GM23338 (cell line): ENCODE results near the gene AP1M1. TPM values are rescaled to one million over a fixed set of nuclear protein-coding genes. Genes with fewer than 3 reads are reported as not detected.

Source experiments
- ATAC-seq: fragments of 200-7000 bp; cut with Tn5 transposase; 3 replicates; pipeline ENCODE4 v1.9.1; 2020
- DNase-seq: peaks from one replicate; pipeline ENCODE4 v3.0.0-alpha.2; 2015; ENCODE audit warnings: low spot score
- H2AFZ ChIP-seq: fragments of 200-600 bp; sonication (generic); 2 replicates; pipeline ENCODE4 v1.8.0; 2016; ENCODE audit warnings: antibody characterized with exemption, mild to moderate bottlenecking, moderate library complexity
- H3F3A ChIP-seq: fragments of 200-600 bp; sonication (generic); replicated peaks from 2 replicates; pipeline ENCODE4 v1.8.0; 2017; ENCODE audit warnings: antibody characterized with exemption, mixed run types, low read depth
- H3K27ac ChIP-seq: fragments of 200-600 bp; sonication (generic); 2 replicates; pipeline ENCODE4 v1.6.1; 2016; ENCODE audit warnings: low read depth
- H3K27me3 ChIP-seq: fragments of 200-600 bp; sonication (generic); 2 replicates; pipeline ENCODE4 v1.8.0; 2016; ENCODE audit warnings: mild to moderate bottlenecking, mixed run types, moderate library complexity; ENCODE audit not compliant: insufficient read depth
- H3K36me3 ChIP-seq: fragments of 200-600 bp; sonication (generic); 2 replicates; pipeline ENCODE4 v1.8.0; 2016; ENCODE audit warnings: mild to moderate bottlenecking; ENCODE audit not compliant: insufficient read depth
- H3K4me1 ChIP-seq: fragments of 200-600 bp; sonication (generic); 2 replicates; pipeline ENCODE4 v1.8.0; 2016; ENCODE audit warnings: mild to moderate bottlenecking, moderate library complexity; ENCODE audit not compliant: insufficient read depth
- H3K4me2 ChIP-seq: fragments of 200-600 bp; sonication (generic); 2 replicates; pipeline ENCODE4 v1.7.1; 2017; ENCODE audit warnings: mixed run types
- H3K4me3 ChIP-seq: fragments of 200-600 bp; sonication (generic); 2 replicates; pipeline ENCODE4 v1.6.1; 2016; ENCODE audit warnings: mixed run types
- H3K79me2 ChIP-seq: fragments of 200-600 bp; sonication (generic); replicated peaks from 2 replicates; pipeline ENCODE4 v1.8.0; 2017; ENCODE audit warnings: mild to moderate bottlenecking; ENCODE audit not compliant: insufficient read depth
- H3K9me2 ChIP-seq: fragments of 200-600 bp; sonication (generic); 2 replicates; pipeline ENCODE4 v1.8.0; 2017; ENCODE audit not compliant: insufficient read depth
- H4K20me1 ChIP-seq: fragments of 200-600 bp; sonication (generic); replicated peaks from 2 replicates; pipeline ENCODE4 v1.8.0; 2017; ENCODE audit warnings: mild to moderate bottlenecking; ENCODE audit not compliant: insufficient read depth
- H3K27ac Mint-ChIP-seq: 2 replicates; pipeline ENCODE4 v1.8.0; 2020; ENCODE audit warnings: inconsistent platforms, mild to moderate bottlenecking, moderate library complexity, mixed read lengths
- H3K27me3 Mint-ChIP-seq: 3 replicates; pipeline ENCODE4 v1.8.0; 2022; ENCODE audit warnings: low read depth, mild to moderate bottlenecking, moderate library complexity, mixed read lengths, inconsistent platforms; ENCODE audit not compliant: insufficient read depth, poor library complexity
- H3K36me3 Mint-ChIP-seq: 3 replicates; pipeline ENCODE4 v1.8.0; 2021; ENCODE audit warnings: low read depth, mild to moderate bottlenecking, inconsistent platforms, moderate library complexity, mixed read lengths
- H3K4me1 Mint-ChIP-seq: 3 replicates; pipeline ENCODE4 v1.8.0; 2020; ENCODE audit warnings: mild to moderate bottlenecking, inconsistent platforms, mixed read lengths
- H3K4me3 Mint-ChIP-seq: 3 replicates; pipeline ENCODE4 v1.8.0; 2021; ENCODE audit warnings: moderate library complexity, mild to moderate bottlenecking, inconsistent platforms, mixed read lengths
- H3K9me3 Mint-ChIP-seq: 3 replicates; pipeline ENCODE4 v1.8.0; 2020; ENCODE audit warnings: moderate library complexity, mild to moderate bottlenecking, inconsistent platforms, mixed read lengths
- CREB1 ChIP-seq: fragments of 250-450 bp; sonication (Bioruptor Pico); IDR thresholded peaks from 2 replicates; pipeline ENCODE4 v1.5.0; 2020; ENCODE audit warnings: low read depth, mild to moderate bottlenecking, moderate library complexity
- EZH2 ChIP-seq: fragments of 200-600 bp; sonication (generic); IDR thresholded peaks from one replicate; pipeline ENCODE4 v1.8.0; 2017; ENCODE audit warnings: antibody characterized with exemption, mild to moderate bottlenecking, low read depth; ENCODE audit not compliant: unreplicated experiment
- EZH2phosphoT487 ChIP-seq: fragments of 200-600 bp; sonication (generic); IDR thresholded peaks from one replicate; pipeline ENCODE4 v1.8.1; 2018; ENCODE audit warnings: antibody characterized with exemption; ENCODE audit not compliant: unreplicated experiment
- JUNB ChIP-seq: IDR thresholded peaks from one replicate; pipeline ENCODE4 v1.6.1; 2016; ENCODE audit warnings: antibody characterized with exemption; ENCODE audit not compliant: unreplicated experiment
- NANOG ChIP-seq: IDR thresholded peaks from 2 replicates; pipeline ENCODE4 v1.6.1; 2016; ENCODE audit warnings: antibody characterized with exemption, borderline replicate concordance
- POLR2AphosphoS5 ChIP-seq: IDR thresholded peaks from 2 replicates; pipeline ENCODE4 v1.6.1; 2016; ENCODE audit warnings: antibody characterized with exemption, low read depth
- STAT1 ChIP-seq: IDR thresholded peaks from one replicate; pipeline ENCODE4 v1.6.1; 2016; ENCODE audit warnings: antibody characterized with exemption; ENCODE audit not compliant: unreplicated experiment
- ZNF114 ChIP-seq: fragments of 250-450 bp; sonication (Bioruptor Pico); IDR thresholded peaks from 2 replicates; pipeline ENCODE4 v1.5.0; 2020; ENCODE audit warnings: mild to moderate bottlenecking, moderate library complexity
- polyA plus RNA-seq: library from polyadenylated mRNA; unstranded; fragments of >200 nt; fragmentation: Nextera tagmentation; extraction: Ambion mirVana; gene quantifications from 2 replicates; pipeline ENCODE4 v1.2.1, GENCODE V29; 2016
- total RNA-seq: library from RNA; depleted of rRNA; stranded (reverse); fragments of >200 nt; shearing (Covaris generic); gene quantifications from 2 replicates; pipeline ENCODE4 v1.2.3, GENCODE V29; 2014
- TF ChIP-seq, protein P1 (sequence below): IDR thresholded peaks from one replicate; pipeline ENCODE4 v1.6.1; 2018; ENCODE audit warnings: antibody characterized with exemption; ENCODE audit not compliant: unreplicated experiment
- TF ChIP-seq, protein P2 (sequence below): IDR thresholded peaks from 2 replicates; pipeline ENCODE4 v1.6.1; 2016; ENCODE audit warnings: antibody characterized with exemption
- TF ChIP-seq, protein P3 (sequence below), 2 experiments: fragments of 200-600 bp in 1 of 2; sonication (generic) in 1 of 2; conservative IDR thresholded peaks; 2 replicates each; pipeline versions ENCODE4 v1.5.1 to v1.6.1; 2016 to 2017; ENCODE audit warnings: antibody characterized with exemption in 2 of 2, low read depth in 2 of 2, mild to moderate bottlenecking in 2 of 2, moderate library complexity in 1 of 2

Gene AP1M1
- total and polyA plus RNA-seq, 2 experiments from 2014 or later = 22.0 to 32.0 TPM

DNA sequence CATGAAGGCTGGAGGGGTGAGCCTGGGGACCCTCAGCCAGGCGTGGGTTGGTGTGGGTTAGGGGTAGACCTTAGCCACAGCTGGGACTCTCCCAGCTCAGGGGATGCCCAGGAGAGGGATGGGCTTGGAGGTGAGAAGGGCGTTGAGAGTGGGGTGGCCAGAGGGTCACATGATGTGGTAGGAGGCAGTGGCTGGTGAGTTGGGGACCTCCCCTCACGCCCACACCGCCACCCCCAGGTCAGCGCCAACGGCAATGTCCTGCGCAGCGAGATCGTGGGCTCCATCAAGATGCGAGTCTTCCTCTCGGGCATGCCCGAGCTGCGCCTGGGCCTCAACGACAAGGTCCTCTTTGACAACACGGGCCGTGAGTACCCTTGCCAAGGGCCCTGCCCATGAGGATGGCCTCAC lies 28.5 kb downstream of the AP1M1 start (continued):
- TF ChIP-seq ZNF114 (CRISPR knock-in tag) (no peak), NANOG (no peak), EZH2phosphoT487 (no peak)
- TF ChIP-seq, protein P1, sequence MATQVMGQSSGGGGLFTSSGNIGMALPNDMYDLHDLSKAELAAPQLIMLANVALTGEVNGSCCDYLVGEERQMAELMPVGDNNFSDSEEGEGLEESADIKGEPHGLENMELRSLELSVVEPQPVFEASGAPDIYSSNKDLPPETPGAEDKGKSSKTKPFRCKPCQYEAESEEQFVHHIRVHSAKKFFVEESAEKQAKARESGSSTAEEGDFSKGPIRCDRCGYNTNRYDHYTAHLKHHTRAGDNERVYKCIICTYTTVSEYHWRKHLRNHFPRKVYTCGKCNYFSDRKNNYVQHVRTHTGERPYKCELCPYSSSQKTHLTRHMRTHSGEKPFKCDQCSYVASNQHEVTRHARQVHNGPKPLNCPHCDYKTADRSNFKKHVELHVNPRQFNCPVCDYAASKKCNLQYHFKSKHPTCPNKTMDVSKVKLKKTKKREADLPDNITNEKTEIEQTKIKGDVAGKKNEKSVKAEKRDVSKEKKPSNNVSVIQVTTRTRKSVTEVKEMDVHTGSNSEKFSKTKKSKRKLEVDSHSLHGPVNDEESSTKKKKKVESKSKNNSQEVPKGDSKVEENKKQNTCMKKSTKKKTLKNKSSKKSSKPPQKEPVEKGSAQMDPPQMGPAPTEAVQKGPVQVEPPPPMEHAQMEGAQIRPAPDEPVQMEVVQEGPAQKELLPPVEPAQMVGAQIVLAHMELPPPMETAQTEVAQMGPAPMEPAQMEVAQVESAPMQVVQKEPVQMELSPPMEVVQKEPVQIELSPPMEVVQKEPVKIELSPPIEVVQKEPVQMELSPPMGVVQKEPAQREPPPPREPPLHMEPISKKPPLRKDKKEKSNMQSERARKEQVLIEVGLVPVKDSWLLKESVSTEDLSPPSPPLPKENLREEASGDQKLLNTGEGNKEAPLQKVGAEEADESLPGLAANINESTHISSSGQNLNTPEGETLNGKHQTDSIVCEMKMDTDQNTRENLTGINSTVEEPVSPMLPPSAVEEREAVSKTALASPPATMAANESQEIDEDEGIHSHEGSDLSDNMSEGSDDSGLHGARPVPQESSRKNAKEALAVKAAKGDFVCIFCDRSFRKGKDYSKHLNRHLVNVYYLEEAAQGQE = no peak

DNA sequence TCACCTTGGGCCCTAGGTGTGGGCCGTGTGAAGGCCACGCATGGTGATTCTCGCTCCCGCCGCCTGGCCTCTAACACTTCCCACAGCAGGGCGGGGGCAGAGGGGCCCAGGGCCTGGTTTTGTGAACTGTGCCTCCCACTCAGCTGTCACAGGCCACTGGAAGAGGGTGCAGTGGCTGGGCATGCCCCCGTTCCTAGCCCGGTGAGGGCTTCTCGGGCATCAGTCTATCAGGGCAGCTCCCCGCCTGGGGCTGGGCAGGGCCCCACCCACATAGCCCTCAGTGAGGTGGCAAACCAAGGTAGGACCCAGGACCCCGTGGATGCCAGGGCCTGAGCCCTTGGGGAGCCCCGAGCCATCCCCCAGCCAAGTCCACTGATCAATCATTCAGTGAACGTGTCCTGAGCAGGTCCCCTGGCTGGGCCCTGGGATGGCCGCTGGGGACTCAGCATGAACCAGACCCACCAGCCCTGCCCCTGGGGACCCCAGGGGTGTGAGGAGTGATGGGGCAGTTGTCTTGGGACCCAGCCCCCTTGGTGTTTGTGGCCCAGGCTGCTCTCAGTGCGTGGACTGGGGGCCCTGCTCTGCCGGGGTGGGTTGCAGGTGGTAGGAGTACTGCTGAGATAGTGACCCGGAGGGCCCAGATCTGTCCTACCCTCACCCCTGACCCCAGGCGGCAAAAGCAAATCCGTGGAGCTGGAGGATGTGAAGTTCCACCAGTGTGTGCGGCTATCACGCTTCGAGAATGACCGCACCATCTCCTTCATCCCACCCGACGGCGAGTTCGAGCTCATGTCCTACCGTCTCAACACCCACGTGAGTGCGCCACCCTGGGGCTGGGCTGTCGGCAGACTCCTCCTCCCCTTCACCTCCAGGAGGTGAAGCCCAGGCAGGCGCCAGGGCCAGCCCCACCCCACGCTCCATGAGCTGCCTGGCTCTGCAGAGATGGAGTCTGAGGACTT lies 29.4 kb downstream of the AP1M1 start:
- Histone ChIP-seq H3K4me1 (no peaks in the 10 kb centered on the region), H3K4me3 (no peak overlapping the region), H3K27me3 (no peaks in the 10 kb centered on the region), H3K9me2 (no peaks in the 10 kb centered on the region), H3K27ac (no peak overlapping the region), H2AFZ (no peak overlapping the region), H3K79me2 (no peaks in the 10 kb centered on the region), H3K36me3 (no peaks in the 10 kb centered on the region; the same call in 1 of the 2 replicates), H3F3A (no peaks in the 10 kb centered on the region), H4K20me1 (no peaks in the 10 kb centered on the region), H3K4me2 (no peak overlapping the region)
- no peak overlapping the region for H3K4me3 Mint-ChIP-seq
- H3K4me1 Mint-ChIP-seq = no peaks in the 10 kb centered on the region
- H3K36me3 Mint-ChIP-seq = peaks cover 17% of the 10 kb centered on the region; the same call in 2 of the 3 replicates
- ATAC-seq = no peak
- H3K27me3 Mint-ChIP-seq = peaks cover 14% of the 10 kb centered on the region
- H3K9me3 Mint-ChIP-seq = peaks cover 9% of the 10 kb centered on the region
- no peak overlapping the region for H3K27ac Mint-ChIP-seq
- no peak for DNase-seq
- TF ChIP-seq EZH2phosphoT487 = no peak
- TF ChIP-seq, protein P2, sequence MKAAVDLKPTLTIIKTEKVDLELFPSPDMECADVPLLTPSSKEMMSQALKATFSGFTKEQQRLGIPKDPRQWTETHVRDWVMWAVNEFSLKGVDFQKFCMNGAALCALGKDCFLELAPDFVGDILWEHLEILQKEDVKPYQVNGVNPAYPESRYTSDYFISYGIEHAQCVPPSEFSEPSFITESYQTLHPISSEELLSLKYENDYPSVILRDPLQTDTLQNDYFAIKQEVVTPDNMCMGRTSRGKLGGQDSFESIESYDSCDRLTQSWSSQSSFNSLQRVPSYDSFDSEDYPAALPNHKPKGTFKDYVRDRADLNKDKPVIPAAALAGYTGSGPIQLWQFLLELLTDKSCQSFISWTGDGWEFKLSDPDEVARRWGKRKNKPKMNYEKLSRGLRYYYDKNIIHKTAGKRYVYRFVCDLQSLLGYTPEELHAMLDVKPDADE = no peak
- no peak for TF ChIP-seq JUNB
- TF ChIP-seq, protein P3, sequence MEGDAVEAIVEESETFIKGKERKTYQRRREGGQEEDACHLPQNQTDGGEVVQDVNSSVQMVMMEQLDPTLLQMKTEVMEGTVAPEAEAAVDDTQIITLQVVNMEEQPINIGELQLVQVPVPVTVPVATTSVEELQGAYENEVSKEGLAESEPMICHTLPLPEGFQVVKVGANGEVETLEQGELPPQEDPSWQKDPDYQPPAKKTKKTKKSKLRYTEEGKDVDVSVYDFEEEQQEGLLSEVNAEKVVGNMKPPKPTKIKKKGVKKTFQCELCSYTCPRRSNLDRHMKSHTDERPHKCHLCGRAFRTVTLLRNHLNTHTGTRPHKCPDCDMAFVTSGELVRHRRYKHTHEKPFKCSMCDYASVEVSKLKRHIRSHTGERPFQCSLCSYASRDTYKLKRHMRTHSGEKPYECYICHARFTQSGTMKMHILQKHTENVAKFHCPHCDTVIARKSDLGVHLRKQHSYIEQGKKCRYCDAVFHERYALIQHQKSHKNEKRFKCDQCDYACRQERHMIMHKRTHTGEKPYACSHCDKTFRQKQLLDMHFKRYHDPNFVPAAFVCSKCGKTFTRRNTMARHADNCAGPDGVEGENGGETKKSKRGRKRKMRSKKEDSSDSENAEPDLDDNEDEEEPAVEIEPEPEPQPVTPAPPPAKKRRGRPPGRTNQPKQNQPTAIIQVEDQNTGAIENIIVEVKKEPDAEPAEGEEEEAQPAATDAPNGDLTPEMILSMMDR (conservative IDR thresholded peaks at IDR 0.05; ENCODE audit: low read depth in 2 of 2) = no peak
- no peak for TF ChIP-seq EZH2
- no peak for TF ChIP-seq CREB1 (CRISPR knock-in tag)
- TF ChIP-seq, protein P1 = no peak
- no peak for TF ChIP-seq POLR2AphosphoS5
- TF ChIP-seq STAT1 = no peak
- no peak for TF ChIP-seq ZNF114 (CRISPR knock-in tag)
- no peak for TF ChIP-seq NANOG
